ENCODE measurements around the gene EARS2. TPM values are rescaled to one million over a fixed set of nuclear protein-coding genes. Genes with fewer than 3 reads are reported as not detected.
A peak's percentile ranks its signal among the peaks of the same experiment; 100 is the strongest.

The EARS2 gene
- total and polyA plus RNA-seq, 10 of the 15 experiments (the other 5 are each of a cell fraction or from before 2014, with no cell fraction given) = 12.9 to 65.9 (median 33.5) TPM

GRCh38 chr16:23514381-23515152 is 42.6 kb downstream of the EARS2 start:
- in situ Hi-C loops (cut with MboI) (no loop called here), intact Hi-C loops (cut with micrococcal nuclease; ENCODE audit: unreplicated experiment) (no loop called here)
- no peak for FAIRE-seq
- no peaks in the 10 kb centered on the region for H3K9me3 ChIP-seq (replicated peaks; ENCODE audit: control insufficient read depth, insufficient read depth, low read length)
- H3K27ac ChIP-seq (ENCODE audit: control insufficient read depth, insufficient read depth) = no peak overlapping the region
- CTCF ChIA-PET = no interaction called here
- TF ChIP-seq BRCA1 (IDR thresholded peaks at IDR 0.05; ENCODE audit: low read depth, low read length) (no peak), RUNX3 (IDR thresholded peaks at IDR 0.05; ENCODE audit: low read length) (peak; percentile 82), PKNOX1 (IDR thresholded peaks at IDR 0.05) (peak; percentile 19; the same call in 1 of the 2 replicates), RELA (IDR thresholded peaks at IDR 0.05; ENCODE audit: borderline replicate concordance, partially characterized antibody) (no peak), RB1 (IDR thresholded peaks at IDR 0.05; ENCODE audit: borderline replicate concordance) (no peak), MTA3 (IDR thresholded peaks at IDR 0.05; ENCODE audit: borderline replicate concordance, low read length) (no peak), CHD2 (IDR thresholded peaks at IDR 0.05; ENCODE audit: borderline replicate concordance, low read depth, low read length) (no peak), MLLT1 (IDR thresholded peaks at IDR 0.05) (no peak), TCF7 (IDR thresholded peaks at IDR 0.05; ENCODE audit: borderline replicate concordance) (peak; percentile 35; the same call in 1 of the 2 replicates), HDAC6 (IDR thresholded peaks at IDR 0.05; ENCODE audit: unreplicated experiment) (no peak)
- H4K20me1 ChIP-seq (ENCODE audit: control insufficient read depth, insufficient read depth) = no peaks in the 10 kb centered on the region
- no peaks in the 10 kb centered on the region for H3K27me3 ChIP-seq (replicated peaks in 1 of 2; ENCODE audit: control insufficient read depth in 2 of 2, insufficient read depth in 2 of 2, low read length in 1 of 2)
- RAD21 ChIA-PET (ENCODE audit: unreplicated experiment) = interaction anchor here (0.6 kb wide), 1 partner anchor 439 kb away, joined by 5 read pairs; no protein-coding TSS in a partner anchor
- H3K36me3 ChIP-seq (ENCODE audit: control insufficient read depth in 2 of 2, insufficient read depth in 2 of 2, low read length in 1 of 2) = peaks cover 2 to 4% of the 10 kb centered on the region in 2 experiments
- no peak overlapping the region for H2AFZ ChIP-seq (ENCODE audit: control insufficient read depth, low read depth, low read length)
- SMC1A ChIA-PET (ENCODE audit: uncharacterized antibody, unreplicated experiment) = interaction anchor here (1.2 kb wide), 1 partner anchor 9 kb away, joined by 3 read pairs; no protein-coding TSS in a partner anchor
- no peak overlapping the region for H3K9ac ChIP-seq (ENCODE audit: control insufficient read depth, insufficient read depth, low read length)
- no peak for DNase-seq (ENCODE audit: low read depth, low spot score)
- no peak overlapping the region for H3K4me2 ChIP-seq (ENCODE audit: control insufficient read depth, insufficient read depth)
- no peak for ATAC-seq
- H3K79me2 ChIP-seq (ENCODE audit: control insufficient read depth, insufficient read depth, low read length) = peaks cover 12% of the 10 kb centered on the region
- no peak overlapping the region for H3K4me3 ChIP-seq
- BruUV-seq (replicated peaks) = no TSS peak
- POLR2A ChIA-PET = interaction anchor here (0.6 to 1.7 kb wide), 4 partner anchors 9 to 1139 kb away, joined by 4 to 6 read pairs (median 5); no protein-coding TSS in a partner anchor
- WGBS (ENCODE audit: insufficient coverage, insufficient replicate concordance, low lambda C conversion rate, missing lambda C conversion rate) = 91% methylated on average over 7 of the region's 7 CpGs
- H3K4me1 ChIP-seq (ENCODE audit: control insufficient read depth, insufficient read depth, low read length) = peaks cover 22% of the 10 kb centered on the region

Measured in GM12878 (cell line).